GM19240 (cell line): ENCODE data around the gene BUD31.
"Not testable (repeated sequence)": the region's sequence is repeated elsewhere in the genome, so short reads cannot be mapped to it uniquely, and the experiment has no call there.

Experiments used
- DNase-seq: peaks from one replicate; pipeline ENCODE4 v3.0.0; 2011; ENCODE audit warnings: low spot score; ENCODE audit not compliant: insufficient read length

BUD31 gene

GRCh38 chr7:99397297-99397983 lies 11.3 kb upstream of the BUD31 start:
- no peak for DNase-seq

- DNase-seq, result no peak
Measured at GRCh38 chr7:99398891-99399445, 9.8 kb upstream of the BUD31 start.

- no peak for DNase-seq
Measured at GRCh38 chr7:99399597-99399996, 9.2 kb upstream of the BUD31 start.

- DNase-seq, result no peak
Measured at GRCh38 chr7:99402854-99403253, 5.9 kb upstream of the BUD31 start.

GRCh38 chr7:99403764-99404163 lies 5.0 kb upstream of the BUD31 start:
- no peak for DNase-seq

- DNase-seq, result no peak
Measured at GRCh38 chr7:99404235-99404976, 4.4 kb upstream of the BUD31 start.

- no peak for DNase-seq
Measured at GRCh38 chr7:99404977-99405320, 3.8 kb upstream of the BUD31 start.

- DNase-seq, result no peak
Measured at GRCh38 chr7:99406557-99406956, 2.2 kb upstream of the BUD31 start.

GRCh38 chr7:99407872-99408378 lies 844 bp upstream of the BUD31 start:
- no peak for DNase-seq

- DNase-seq, result no peak
Measured at GRCh38 chr7:99409192-99409572, 413 bp downstream of the BUD31 start.

GRCh38 chr7:99409806-99410205 lies 1.0 kb downstream of the BUD31 start:
- DNase-seq, result no peak

- no peak for DNase-seq
Measured at GRCh38 chr7:99410635-99411034, 1.9 kb downstream of the BUD31 start.

GRCh38 chr7:99415513-99416127 lies 6.9 kb downstream of the BUD31 start:
- DNase-seq, result not testable (repeated sequence)

GRCh38 chr7:99418260-99418659 lies 9.5 kb downstream of the BUD31 start:
- DNase-seq, result no peak

GRCh38 chr7:99419323-99420021 lies 10.7 kb downstream of the BUD31 start:
- DNase-seq, result no peak

- DNase-seq, result no peak
Measured at GRCh38 chr7:99420213-99420612, 11.4 kb downstream of the BUD31 start.

- no peak for DNase-seq
Measured at GRCh38 chr7:99420986-99421385, 12.2 kb downstream of the BUD31 start.

- no peak for DNase-seq
Measured at GRCh38 chr7:99422186-99422585, 13.4 kb downstream of the BUD31 start.

GRCh38 chr7:99422625-99423024 lies 13.9 kb downstream of the BUD31 start:
- no peak for DNase-seq

GRCh38 chr7:99424932-99425730 lies 16.4 kb downstream of the BUD31 start:
- no peak for DNase-seq
